Ovary (tissue), 9 donors: ENCODE data around the gene OR8G1. TPM values are rescaled to one million over a fixed set of nuclear protein-coding genes. Genes with fewer than 3 reads are reported as not detected.

Experiments used
- DNase-seq, 5 donors: peaks; one replicate each; pipeline ENCODE4 v3.0.0-alpha.2; 2019 to 2020
- H3K27ac ChIP-seq, 2 donors: fragments of 200-600 bp; one replicate each; pipeline versions ENCODE4 v1.5.1 to v1.8.0; 2019 to 2022
- H3K27me3 ChIP-seq: fragments of 200-600 bp; one replicate; pipeline ENCODE4 v1.8.0; 2022
- H3K36me3 ChIP-seq: fragments of 200-600 bp; sonication (generic); one replicate; pipeline ENCODE4 v1.5.1; 2019
- H3K4me1 ChIP-seq: one replicate; pipeline ENCODE4 v1.8.1; 2013; ENCODE audit warnings: mild to moderate bottlenecking, moderate library complexity; ENCODE audit not compliant: insufficient read depth
- H3K4me3 ChIP-seq: fragments of 200-600 bp; sonication (generic); one replicate; pipeline ENCODE4 v1.5.1; 2017
- H3K9me3 ChIP-seq, 2 donors: fragments of 200-600 bp in 1 of 2; sonication (generic) in 1 of 2; one replicate each; pipeline versions ENCODE4 v1.5.1 to v1.8.1; 2013 to 2019; ENCODE audit warnings: mild to moderate bottlenecking in 1 of 2, moderate library complexity in 1 of 2
- CTCF ChIP-seq, 3 donors: fragments of 450-650 bp in 2 of 3; fragments of 200-600 bp in 1 of 3; IDR thresholded peaks; one replicate each; pipeline versions ENCODE4 v1.5.1 to v1.8.0; 2016 to 2022; ENCODE audit warnings: antibody characterized with exemption in 3 of 3, mild to moderate bottlenecking in 1 of 3
- EP300 ChIP-seq: sonication (generic); formaldehyde crosslinking; IDR thresholded peaks from one replicate; pipeline ENCODE4 v1.6.1; 2017; ENCODE audit warnings: antibody characterized with exemption
- POLR2A ChIP-seq: fragments of 450-650 bp; IDR thresholded peaks from one replicate; pipeline ENCODE4 v1.6.1; 2017; ENCODE audit warnings: antibody characterized with exemption, mild to moderate bottlenecking, moderate library complexity
- WGBS, 3 donors: extraction: QIAGEN DNeasy Blood & Tissue Kit in 1 of 3; methylation state at CpG; one replicate each; pipeline versions ENCODE4 v1.1.5 to v1.1.7; 2013 to 2017; 5-methylcytosine and 5-hydroxymethylcytosine counted together
- intact Hi-C, 4 donors: fragments of 100-400 bp; cut with DNase I; formaldehyde crosslinking; loops; one replicate each; pipeline versions ENCODE4 v1.11.0 to v1.15.1; 2022 to 2023
- polyA plus RNA-seq, 2 donors: library from polyadenylated mRNA; stranded (reverse); fragments of 200-250 nt in 1 of 2; fragments of 350-450 nt in 1 of 2; fragmentation: Illumina TruSeq in 1 of 2; extraction: RNeasy Lipid Tissue Mini Kit (QIAGEN cat#74804) in 1 of 2; gene quantifications; one replicate each; pipeline ENCODE4 v1.2.3, GENCODE V29; 2013 to 2014
- total RNA-seq, 7 donors: library from RNA; depleted of rRNA in 2 of 7; stranded (reverse); fragments of >200 nt in 2 of 7; fragmentation: NEBNext Ultra II Directional in 3 of 7; extraction: Animal tissue kit (Norgen Biotek cat#: 25700) in 3 of 7; gene quantifications; one replicate each; pipeline versions ENCODE4 v1.1.0 to v1.2.4, GENCODE V29; 2016 to 2023
- donor health status: DM: no; HTN: no; CAD: no; lungs with moderate emphysema.
- donor health status: DM: no; HTN: no; CAD: no.
- donor health status: Bipolar disorder and iron deficiency.
- donor health status: DM: yes; HTN: yes; CAD: no.
- donor health status: DM: no; HTN: no; CAD: no.
- donor health status: DM: yes; HTN: yes; CAD: no.

OR8G1 gene
- total and polyA plus RNA-seq, 9 donors = not detected

- WGBS, 3 donors = 63 to 70% (median 63%) methylated on average over 3 of the region's 3 CpGs
- Histone ChIP-seq H3K36me3 (no peaks in the 10 kb centered on the region), H3K27ac (no peak overlapping the region), H3K4me1 (no peaks in the 10 kb centered on the region), H3K9me3 (no peaks in the 10 kb centered on the region), H3K27me3 (no peaks in the 10 kb centered on the region), H3K4me3 (no peak overlapping the region)
- intact Hi-C loops = no loop called here
- TF ChIP-seq POLR2A = no peak
- no peak for TF ChIP-seq CTCF (IDR thresholded peaks at IDR 0.05)
- DNase-seq = no peak
Observed at GRCh38 chr11:124285610-124286344, 44.9 kb downstream of the OR8G1 start.

GRCh38 chr11:124294687-124295086 is 53.8 kb downstream of the OR8G1 start:
- WGBS, 3 donors = 64 to 76% (median 75%) methylated on average over 1 of the region's 1 CpG
- no peaks in the 10 kb centered on the region for H3K9me3 ChIP-seq

GRCh38 chr11:124296016-124296415 is 55.1 kb downstream of the OR8G1 start:
- no peaks in the 10 kb centered on the region for H3K36me3 ChIP-seq
- intact Hi-C loops = no loop called here

More at GRCh38 chr11:124294687-124295086, 53.8 kb downstream of the OR8G1 start:
- DNase-seq = no peak
- TF ChIP-seq EP300 = no peak
- no peak for TF ChIP-seq POLR2A
- TF ChIP-seq CTCF (IDR thresholded peaks at IDR 0.05) = no peak
- H3K27ac ChIP-seq = no peak overlapping the region
- no peaks in the 10 kb centered on the region for H3K27me3 ChIP-seq
- no peaks in the 10 kb centered on the region for H3K36me3 ChIP-seq
- no peaks in the 10 kb centered on the region for H3K4me1 ChIP-seq
- intact Hi-C loops = no loop called here
- H3K4me3 ChIP-seq = no peak overlapping the region

GRCh38 chr11:124297921-124298320 is 57.0 kb downstream of the OR8G1 start:
- no peaks in the 10 kb centered on the region for H3K4me1 ChIP-seq
- 76 to 82% (median 82%) methylated on average over 4 of the region's 4 CpGs for WGBS, 3 donors
- no peaks in the 10 kb centered on the region for H3K36me3 ChIP-seq
- H3K9me3 ChIP-seq = no peaks in the 10 kb centered on the region
- DNase-seq = no peak
- TF ChIP-seq POLR2A (no peak), CTCF (IDR thresholded peaks at IDR 0.05) (no peak), EP300 (no peak)
- H3K4me3 ChIP-seq = no peak overlapping the region
- no peaks in the 10 kb centered on the region for H3K27me3 ChIP-seq
- no peak overlapping the region for H3K27ac ChIP-seq
- intact Hi-C loops = no loop called here

More at GRCh38 chr11:124296016-124296415, 55.1 kb downstream of the OR8G1 start:
- TF ChIP-seq POLR2A (no peak), CTCF (IDR thresholded peaks at IDR 0.05) (no peak), EP300 (no peak)
- no peaks in the 10 kb centered on the region for H3K27me3 ChIP-seq
- H3K27ac ChIP-seq = no peak overlapping the region
- no peak for DNase-seq
- H3K4me3 ChIP-seq = no peak overlapping the region
- H3K9me3 ChIP-seq = no peaks in the 10 kb centered on the region
- H3K4me1 ChIP-seq = no peaks in the 10 kb centered on the region
